OCI-LY7 (cell line): Measurements from ENCODE around the gene CHAMP1. TPM values are rescaled to one million over a fixed set of nuclear protein-coding genes. Genes with fewer than 3 reads are reported as not detected.

Source experiments
- BruUV-seq: library from RNA; stranded (reverse); fragments of 400-500 nt; replicated peaks from 2 replicates; lab custom pipeline; 2021; lab: Mats Ljungman, UMichigan
- CTCF ChIA-PET: fragments of 300-600 bp; sonication (Branson Sonifier 250); formaldehyde crosslinking; loops from one replicate; lab custom pipeline; 2022; ENCODE audit warnings: antibody characterized with exemption; ENCODE audit not compliant: unreplicated experiment; lab: Charles Lee
- POLR2A ChIA-PET: fragments of 300-600 bp; sonication (Branson Sonifier 250); formaldehyde crosslinking; loops from one replicate; lab custom pipeline; 2022; ENCODE audit warnings: antibody characterized with exemption; lab: Charles Lee
- DNase-seq: peaks from one replicate; pipeline ENCODE4 v3.0.0-alpha.2; 2015; ENCODE audit warnings: low spot score
- H2AFZ ChIP-seq: fragments of 200-600 bp; sonication (generic), shearing (Covaris generic); 2 replicates; pipeline ENCODE4 v1.6.1; 2014; ENCODE audit warnings: mild to moderate bottlenecking, antibody characterized with exemption, low read length, moderate library complexity
- H3K27ac ChIP-seq: fragments of 200-600 bp; sonication (generic); 2 replicates; pipeline ENCODE4 v1.5.1; 2014; ENCODE audit warnings: mixed run types, low read depth, mild to moderate bottlenecking, moderate library complexity, low read length, inconsistent platforms; ENCODE audit not compliant: poor library complexity, severe bottlenecking
- H3K36me3 ChIP-seq: fragments of 200-600 bp; sonication (generic); 2 replicates; pipeline ENCODE4 v1.6.1; 2014; ENCODE audit warnings: mild to moderate bottlenecking, antibody characterized with exemption, low read length, moderate library complexity, mixed read lengths; ENCODE audit not compliant: insufficient read depth
- H3K4me1 ChIP-seq: fragments of 200-600 bp; sonication (generic); 2 replicates; pipeline ENCODE4 v1.5.1; 2014; ENCODE audit warnings: mild to moderate bottlenecking, low read length; ENCODE audit not compliant: insufficient read depth, poor library complexity, severe bottlenecking
- H3K4me2 ChIP-seq: fragments of 200-600 bp; sonication (generic); 2 replicates; pipeline ENCODE4 v1.6.1; 2014; ENCODE audit warnings: mild to moderate bottlenecking, low read length
- H3K4me3 ChIP-seq: fragments of 200-600 bp; sonication (generic); 2 replicates; pipeline ENCODE4 v1.5.1; 2014; ENCODE audit warnings: mild to moderate bottlenecking, low read depth, low read length; ENCODE audit not compliant: poor library complexity, severe bottlenecking
- H3K79me2 ChIP-seq: fragments of 200-600 bp; sonication (generic); 2 replicates; pipeline ENCODE4 v1.6.1; 2016; ENCODE audit warnings: low read depth, mild to moderate bottlenecking, low read length, moderate library complexity, mixed read lengths; ENCODE audit not compliant: insufficient read depth
- H3K9me2 ChIP-seq: fragments of 200-600 bp; sonication (generic); 2 replicates; pipeline ENCODE4 v1.6.1; 2016; ENCODE audit warnings: mild to moderate bottlenecking, low read length, mixed read lengths; ENCODE audit not compliant: insufficient read depth
- H3K9me3 ChIP-seq: fragments of 200-600 bp; sonication (generic); 2 replicates; pipeline ENCODE4 v1.6.1; 2014; ENCODE audit warnings: mild to moderate bottlenecking, mixed run types, low read length, mixed read lengths
- H4K20me1 ChIP-seq: fragments of 200-600 bp; sonication (generic); 2 replicates; pipeline ENCODE4 v1.6.1; 2014; ENCODE audit warnings: mild to moderate bottlenecking, antibody characterized with exemption, low read length, moderate library complexity, mixed read lengths; ENCODE audit not compliant: insufficient read depth
- CTCF ChIP-seq: fragments of 200-600 bp; sonication (generic); conservative IDR thresholded peaks from 2 replicates; pipeline ENCODE4 v1.5.1; 2014; ENCODE audit warnings: mild to moderate bottlenecking, antibody characterized with exemption, low read length, moderate library complexity, mixed read lengths
- EZH2phosphoT487 ChIP-seq: fragments of 200-600 bp; sonication (generic); IDR thresholded peaks from 2 replicates; pipeline ENCODE4 v1.6.1; 2018; ENCODE audit warnings: low read depth, borderline replicate concordance, mild to moderate bottlenecking, mixed run types, antibody characterized with exemption, low read length, moderate library complexity, mixed read lengths
- intact Hi-C: fragments of 100-400 bp; cut with micrococcal nuclease; formaldehyde crosslinking; loops from one replicate; pipeline ENCODE4 v1.10.0; 2022; ENCODE audit not compliant: unreplicated experiment
- total RNA-seq, 2 experiments: library from RNA; depleted of rRNA in 1 of 2; stranded (reverse); fragments of >200 nt in 1 of 2; shearing (Covaris generic) in 1 of 2; gene quantifications; 2 replicates each; pipeline ENCODE4 v1.2.3, GENCODE V29; 2014 to 2022

The CHAMP1 gene
- total RNA-seq, 2 experiments from 2014 or later: 13.6 to 37.9 TPM

GRCh38 chr13:114282041-114282670, 32.1 kb upstream of the CHAMP1 start:
- ChIA-PET CTCF (interaction anchor here (0.6 kb wide), 1 partner anchor 378 kb away, joined by 4 read pairs; no protein-coding TSS in a partner anchor), POLR2A (interaction anchor here (0.8 to 1.0 kb wide), 4 partner anchors 13 to 54 kb away, joined by 3 read pairs; no protein-coding TSS in a partner anchor)
- Histone ChIP-seq H3K79me2 (peaks cover 19% of the 10 kb centered on the region), H3K9me3 (no peaks in the 10 kb centered on the region), H3K27ac (peak overlapping the region; percentile 86), H4K20me1 (no peaks in the 10 kb centered on the region), H3K36me3 (peaks cover 48% of the 10 kb centered on the region), H3K9me2 (no peaks in the 10 kb centered on the region), H3K4me3 (peak overlapping the region; percentile 85), H3K4me1 (peaks cover 20% of the 10 kb centered on the region), H2AFZ (no peak overlapping the region), H3K4me2 (peak overlapping the region; percentile 87)
- TF ChIP-seq CTCF (no peak), EZH2phosphoT487 (no peak)
- intact Hi-C loops: no loop called here
- BruUV-seq: no TSS peak
- peak; percentile 71 for DNase-seq

- Histone ChIP-seq H3K79me2 (peaks cover 19% of the 10 kb centered on the region), H3K4me1 (peaks cover 20% of the 10 kb centered on the region)
- POLR2A ChIA-PET: no interaction called here
Measured at GRCh38 chr13:114283576-114283975, 30.7 kb upstream of the CHAMP1 start.

More at GRCh38 chr13:114283576-114283975, 30.7 kb upstream of the CHAMP1 start:
- Histone ChIP-seq H3K4me3 (no peak overlapping the region), H3K36me3 (peaks cover 51% of the 10 kb centered on the region), H3K9me3 (no peaks in the 10 kb centered on the region), H3K4me2 (peak overlapping the region; percentile 87), H3K9me2 (no peaks in the 10 kb centered on the region), H4K20me1 (no peaks in the 10 kb centered on the region), H3K27ac (no peak overlapping the region), H2AFZ (no peak overlapping the region)
- TF ChIP-seq CTCF (no peak), EZH2phosphoT487 (no peak)
- no TSS peak for BruUV-seq
- CTCF ChIA-PET: no interaction called here
- no peak for DNase-seq
- intact Hi-C loops: no loop called here
